Measurements from ENCODE around the gene TMC5.

- TF ChIP-seq, protein P1, sequence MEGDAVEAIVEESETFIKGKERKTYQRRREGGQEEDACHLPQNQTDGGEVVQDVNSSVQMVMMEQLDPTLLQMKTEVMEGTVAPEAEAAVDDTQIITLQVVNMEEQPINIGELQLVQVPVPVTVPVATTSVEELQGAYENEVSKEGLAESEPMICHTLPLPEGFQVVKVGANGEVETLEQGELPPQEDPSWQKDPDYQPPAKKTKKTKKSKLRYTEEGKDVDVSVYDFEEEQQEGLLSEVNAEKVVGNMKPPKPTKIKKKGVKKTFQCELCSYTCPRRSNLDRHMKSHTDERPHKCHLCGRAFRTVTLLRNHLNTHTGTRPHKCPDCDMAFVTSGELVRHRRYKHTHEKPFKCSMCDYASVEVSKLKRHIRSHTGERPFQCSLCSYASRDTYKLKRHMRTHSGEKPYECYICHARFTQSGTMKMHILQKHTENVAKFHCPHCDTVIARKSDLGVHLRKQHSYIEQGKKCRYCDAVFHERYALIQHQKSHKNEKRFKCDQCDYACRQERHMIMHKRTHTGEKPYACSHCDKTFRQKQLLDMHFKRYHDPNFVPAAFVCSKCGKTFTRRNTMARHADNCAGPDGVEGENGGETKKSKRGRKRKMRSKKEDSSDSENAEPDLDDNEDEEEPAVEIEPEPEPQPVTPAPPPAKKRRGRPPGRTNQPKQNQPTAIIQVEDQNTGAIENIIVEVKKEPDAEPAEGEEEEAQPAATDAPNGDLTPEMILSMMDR (IDR thresholded peaks at IDR 0.05; ENCODE audit: low read length), result no peak
- TF ChIP-seq EZH2 (optimal IDR thresholded peaks at IDR 0.05; ENCODE audit: low read depth, low read length) (no peak), EZH2phosphoT487 (IDR thresholded peaks at IDR 0.05; ENCODE audit: low read length) (no peak)
Measured at GRCh38 chr16:19518388-19518787, 100.7 kb downstream of the TMC5 start.
